ENCODE results near the gene STAT5B.
"Not testable (repeated sequence)": the region's sequence is repeated elsewhere in the genome, so short reads cannot be mapped to it uniquely, and the experiment has no call there.

Gene STAT5B

DNA sequence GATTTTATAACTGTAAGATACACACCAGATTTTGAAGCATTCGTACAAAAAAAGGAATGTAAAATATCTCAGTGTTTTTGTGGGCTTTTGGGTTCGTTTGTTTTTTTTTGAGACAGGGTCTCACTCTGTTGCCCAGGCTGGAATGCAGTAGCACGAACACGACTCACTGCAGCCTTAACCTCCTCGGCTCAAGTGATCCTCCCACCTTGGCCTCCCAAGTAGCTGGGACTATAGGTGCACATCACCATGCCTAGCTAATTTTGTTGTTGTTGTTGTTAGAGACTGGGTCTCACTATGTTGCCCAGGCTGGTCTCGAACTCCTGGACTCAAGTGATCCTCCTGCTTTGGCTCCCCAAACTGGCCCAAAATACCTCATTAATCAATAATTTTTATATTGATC, 15.9 kb downstream of the STAT5B start:
- Histone ChIP-seq H3K4me1 (ENCODE audit: insufficient read depth, low read length) (no peaks in the 10 kb centered on the region), H3K9ac (ENCODE audit: low read depth, low read length) (no peak overlapping the region), H3K27me3 (ENCODE audit: insufficient read depth, low read length) (no peaks in the 10 kb centered on the region), H3K27ac (ENCODE audit: low read depth, low read length) (no peak overlapping the region), H3K9me3 (ENCODE audit: insufficient read depth, low read depth, low read length) (no peaks in the 10 kb centered on the region), H3K4me3 (ENCODE audit: low read length) (no peak overlapping the region), H3K36me3 (ENCODE audit: insufficient read depth, low read length) (no peaks in the 10 kb centered on the region)
- 94% methylated on average over 6 of the region's 6 CpGs for WGBS

DNA sequence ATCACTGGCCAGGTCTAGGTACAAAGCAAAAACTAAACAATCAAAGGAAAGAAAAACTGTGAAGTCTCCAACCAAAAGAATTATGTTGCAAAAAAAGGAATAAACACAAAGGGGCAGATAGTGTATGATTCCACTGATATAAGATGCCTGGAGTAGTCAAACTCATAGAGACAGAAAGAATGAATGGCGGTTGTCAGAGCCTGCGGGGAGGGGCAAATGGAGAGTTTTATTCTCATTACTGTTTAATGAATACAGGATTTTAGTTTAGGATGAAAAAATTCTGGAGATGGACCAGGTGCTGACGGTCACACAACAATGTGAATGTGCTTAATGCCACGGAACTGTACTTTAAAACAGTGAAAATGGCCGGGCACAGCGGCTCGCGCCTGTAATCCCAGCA, 20.7 kb downstream of the STAT5B start:
- H3K27ac ChIP-seq (ENCODE audit: low read depth, low read length): no peak overlapping the region
- 95% methylated on average over 8 of the region's 8 CpGs for WGBS
- no peak overlapping the region for H3K9ac ChIP-seq (ENCODE audit: low read depth, low read length)
- no peak overlapping the region for H3K4me3 ChIP-seq (ENCODE audit: low read length)
- no peaks in the 10 kb centered on the region for H3K36me3 ChIP-seq (ENCODE audit: insufficient read depth, low read length)
- no peaks in the 10 kb centered on the region for H3K27me3 ChIP-seq (ENCODE audit: insufficient read depth, low read length)
- no peaks in the 10 kb centered on the region; the same call in 1 of the 2 replicates for H3K4me1 ChIP-seq (ENCODE audit: insufficient read depth, low read length)
- no peaks in the 10 kb centered on the region for H3K9me3 ChIP-seq (ENCODE audit: insufficient read depth, low read depth, low read length)

DNA sequence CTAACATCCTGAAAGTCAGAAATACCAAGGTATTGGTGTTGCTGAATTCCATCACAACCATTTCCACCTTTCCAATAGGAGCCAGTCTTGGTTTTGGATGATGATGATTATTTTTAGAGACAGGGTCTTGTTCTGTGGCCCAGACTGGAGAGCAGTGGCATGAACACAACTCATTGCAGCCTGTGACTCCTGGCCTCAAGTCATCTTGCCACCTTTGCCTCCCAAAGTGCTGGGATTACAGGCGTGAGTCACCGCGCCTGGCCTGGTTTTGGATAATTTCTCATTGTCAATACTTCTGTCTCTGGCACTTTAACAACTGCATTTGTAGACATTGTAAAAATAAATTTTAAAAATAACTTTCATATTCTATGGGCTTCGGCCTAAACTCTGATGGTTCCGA, 22.6 kb downstream of the STAT5B start:
- H3K9me3 ChIP-seq (ENCODE audit: insufficient read depth, low read depth, low read length): no peaks in the 10 kb centered on the region
- no peak overlapping the region for H3K4me3 ChIP-seq (ENCODE audit: low read length)
- no peaks in the 10 kb centered on the region for H3K36me3 ChIP-seq (ENCODE audit: insufficient read depth, low read length)
- H3K9ac ChIP-seq (ENCODE audit: low read depth, low read length): no peak overlapping the region
- no peaks in the 10 kb centered on the region; the same call in 1 of the 2 replicates for H3K4me1 ChIP-seq (ENCODE audit: insufficient read depth, low read length)
- H3K27me3 ChIP-seq (ENCODE audit: insufficient read depth, low read length): no peaks in the 10 kb centered on the region
- WGBS: 97% methylated on average over 5 of the region's 5 CpGs
- H3K27ac ChIP-seq (ENCODE audit: low read depth, low read length): no peak overlapping the region

- Histone ChIP-seq H3K4me1 (ENCODE audit: insufficient read depth, low read length) (no peaks in the 10 kb centered on the region; the same call in 1 of the 2 replicates), H3K9ac (ENCODE audit: low read depth, low read length) (no peak overlapping the region), H3K36me3 (ENCODE audit: insufficient read depth, low read length) (no peaks in the 10 kb centered on the region), H3K27ac (ENCODE audit: low read depth, low read length) (no peak overlapping the region), H3K9me3 (ENCODE audit: insufficient read depth, low read depth, low read length) (no peaks in the 10 kb centered on the region), H3K27me3 (ENCODE audit: insufficient read depth, low read length) (no peaks in the 10 kb centered on the region), H3K4me3 (ENCODE audit: low read length) (no peak overlapping the region)
- WGBS: 90% methylated on average over 4 of the region's 4 CpGs
Observed at GRCh38 chr17:42252597-42253550, 23.3 kb downstream of the STAT5B start.

- H3K27ac ChIP-seq (ENCODE audit: low read depth, low read length): no peak overlapping the region
- no peaks in the 10 kb centered on the region for H3K27me3 ChIP-seq (ENCODE audit: insufficient read depth, low read length)
- H3K4me3 ChIP-seq (ENCODE audit: low read length): no peak overlapping the region
- H3K4me1 ChIP-seq (ENCODE audit: insufficient read depth, low read length): peaks cover 4% of the 10 kb centered on the region; the same call in 1 of the 2 replicates
- no peak overlapping the region for H3K9ac ChIP-seq (ENCODE audit: low read depth, low read length)
- H3K9me3 ChIP-seq (ENCODE audit: insufficient read depth, low read depth, low read length): no peaks in the 10 kb centered on the region
- H3K36me3 ChIP-seq (ENCODE audit: insufficient read depth, low read length): no peaks in the 10 kb centered on the region
- WGBS: 85% methylated on average over 2 of the region's 2 CpGs
Observed at GRCh38 chr17:42251115-42251514, 25.1 kb downstream of the STAT5B start.

GRCh38 chr17:42249681-42250446, 26.3 kb downstream of the STAT5B start:
- WGBS: 95% methylated on average over 13 of the region's 14 CpGs
- Histone ChIP-seq H3K9me3 (ENCODE audit: insufficient read depth, low read depth, low read length) (no peaks in the 10 kb centered on the region), H3K4me1 (ENCODE audit: insufficient read depth, low read length) (peaks cover 4% of the 10 kb centered on the region; the same call in 1 of the 2 replicates), H3K27me3 (ENCODE audit: insufficient read depth, low read length) (no peaks in the 10 kb centered on the region), H3K27ac (ENCODE audit: low read depth, low read length) (no peak overlapping the region), H3K36me3 (ENCODE audit: insufficient read depth, low read length) (no peaks in the 10 kb centered on the region), H3K9ac (ENCODE audit: low read depth, low read length) (no peak overlapping the region), H3K4me3 (ENCODE audit: low read length) (no peak overlapping the region)

- Histone ChIP-seq H3K9me3 (ENCODE audit: insufficient read depth, low read depth, low read length) (no peaks in the 10 kb centered on the region), H3K36me3 (ENCODE audit: insufficient read depth, low read length) (no peaks in the 10 kb centered on the region), H3K4me1 (ENCODE audit: insufficient read depth, low read length) (peaks cover 4% of the 10 kb centered on the region; the same call in 1 of the 2 replicates), H3K9ac (ENCODE audit: low read depth, low read length) (no peak overlapping the region), H3K27ac (ENCODE audit: low read depth, low read length) (no peak overlapping the region), H3K27me3 (ENCODE audit: insufficient read depth, low read length) (no peaks in the 10 kb centered on the region), H3K4me3 (ENCODE audit: low read length) (no peak overlapping the region)
- WGBS: 89% methylated on average over 12 of the region's 13 CpGs
Observed at GRCh38 chr17:42248351-42249179, 27.6 kb downstream of the STAT5B start.

DNA sequence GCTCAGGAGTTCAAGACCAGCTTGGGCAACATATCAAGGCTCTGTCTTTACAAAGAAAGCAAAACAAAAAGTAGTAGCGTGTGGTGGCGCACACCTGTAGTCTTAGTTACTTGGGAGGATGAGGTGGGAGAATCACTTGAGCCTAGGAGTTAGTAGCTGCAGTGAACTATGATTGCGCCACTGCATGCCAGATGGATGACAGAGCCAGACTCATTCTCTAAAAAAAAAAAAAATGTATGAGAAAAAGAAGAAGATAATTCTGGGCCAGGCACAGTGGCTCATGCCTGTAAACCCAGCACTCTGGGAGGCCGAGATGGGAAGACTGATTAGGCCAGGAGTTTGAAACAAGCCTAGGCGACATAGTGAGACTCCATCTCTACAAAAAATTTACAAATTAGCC, 28.5 kb downstream of the STAT5B start:
- Histone ChIP-seq H3K27me3 (ENCODE audit: insufficient read depth, low read length) (no peaks in the 10 kb centered on the region), H3K9ac (ENCODE audit: low read depth, low read length) (no peak overlapping the region), H3K27ac (ENCODE audit: low read depth, low read length) (no peak overlapping the region), H3K9me3 (ENCODE audit: insufficient read depth, low read depth, low read length) (no peaks in the 10 kb centered on the region), H3K4me1 (ENCODE audit: insufficient read depth, low read length) (peaks cover 4% of the 10 kb centered on the region; the same call in 1 of the 2 replicates), H3K36me3 (ENCODE audit: insufficient read depth, low read length) (no peaks in the 10 kb centered on the region), H3K4me3 (ENCODE audit: low read length) (no peak overlapping the region)
- 96% methylated on average over 5 of the region's 5 CpGs for WGBS

GRCh38 chr17:42246515-42246914, 29.7 kb downstream of the STAT5B start:
- Histone ChIP-seq H3K36me3 (ENCODE audit: insufficient read depth, low read length) (no peaks in the 10 kb centered on the region), H3K27me3 (ENCODE audit: insufficient read depth, low read length) (no peaks in the 10 kb centered on the region), H3K27ac (ENCODE audit: low read depth, low read length) (no peak overlapping the region), H3K9ac (ENCODE audit: low read depth, low read length) (no peak overlapping the region), H3K4me1 (ENCODE audit: insufficient read depth, low read length) (peaks cover 4% of the 10 kb centered on the region; the same call in 1 of the 2 replicates), H3K4me3 (ENCODE audit: low read length) (no peak overlapping the region), H3K9me3 (ENCODE audit: insufficient read depth, low read depth, low read length) (no peaks in the 10 kb centered on the region)
- 95% methylated on average over 7 of the region's 7 CpGs for WGBS

GRCh38 chr17:42245183-42245582, 31.0 kb downstream of the STAT5B start:
- not testable (repeated sequence) for H3K4me3 ChIP-seq (ENCODE audit: low read length); H3K9me3 ChIP-seq (ENCODE audit: insufficient read depth, low read depth, low read length); H3K9ac ChIP-seq (ENCODE audit: low read depth, low read length); H3K36me3 ChIP-seq (ENCODE audit: insufficient read depth, low read length); H3K27me3 ChIP-seq (ENCODE audit: insufficient read depth, low read length); H3K4me1 ChIP-seq (ENCODE audit: insufficient read depth, low read length); H3K27ac ChIP-seq (ENCODE audit: low read depth, low read length)
- WGBS: 96% methylated on average over 11 of the region's 11 CpGs

Measured in HUES64 (cell line).